HEK293T (cell line): ENCODE results near the gene AIF1L.

Experiments
- ARNT ChIP-seq: fragments of 450-650 bp; IDR thresholded peaks from 2 replicates; pipeline ENCODE4 v1.6.1; 2017; ENCODE audit warnings: mild to moderate bottlenecking
- BHLHE40 ChIP-seq: fragments of 450-650 bp; IDR thresholded peaks from 2 replicates; pipeline ENCODE4 v1.6.1; 2016; ENCODE audit warnings: mild to moderate bottlenecking, moderate library complexity, borderline replicate concordance
- CTBP1 ChIP-seq: fragments of 450-650 bp; IDR thresholded peaks from 2 replicates; pipeline ENCODE4 v1.6.1; 2016; ENCODE audit warnings: borderline replicate concordance
- FOXA1 ChIP-seq: fragments of 450-650 bp; IDR thresholded peaks from 2 replicates; pipeline ENCODE4 v1.6.1; 2016; ENCODE audit warnings: mild to moderate bottlenecking
- FOXK2 ChIP-seq: fragments of 450-650 bp; IDR thresholded peaks from 2 replicates; pipeline ENCODE4 v1.6.1; 2016; ENCODE audit warnings: mild to moderate bottlenecking
- FOXM1 ChIP-seq: fragments of 450-650 bp; IDR thresholded peaks from 2 replicates; pipeline ENCODE4 v1.6.1; 2017; ENCODE audit warnings: mild to moderate bottlenecking, borderline replicate concordance
- LEF1 ChIP-seq: fragments of 450-650 bp; IDR thresholded peaks from 2 replicates; pipeline ENCODE4 v1.6.1; 2017; ENCODE audit warnings: mild to moderate bottlenecking, borderline replicate concordance
- NFRKB ChIP-seq: fragments of 450-650 bp; IDR thresholded peaks from 2 replicates; pipeline ENCODE4 v1.6.1; 2016; ENCODE audit warnings: mild to moderate bottlenecking, moderate library complexity
- SP1 ChIP-seq: fragments of 450-650 bp; IDR thresholded peaks from 2 replicates; pipeline ENCODE4 v1.6.1; 2017
- SUZ12 ChIP-seq: fragments of 450-650 bp; IDR thresholded peaks from 2 replicates; pipeline ENCODE4 v1.6.1; 2016; ENCODE audit warnings: mild to moderate bottlenecking
- TARDBP ChIP-seq: fragments of 450-650 bp; IDR thresholded peaks from 2 replicates; pipeline ENCODE4 v1.6.1; 2016
- ZNF384 ChIP-seq: fragments of 450-650 bp; IDR thresholded peaks from 2 replicates; pipeline ENCODE4 v1.6.1; 2016

DNA sequence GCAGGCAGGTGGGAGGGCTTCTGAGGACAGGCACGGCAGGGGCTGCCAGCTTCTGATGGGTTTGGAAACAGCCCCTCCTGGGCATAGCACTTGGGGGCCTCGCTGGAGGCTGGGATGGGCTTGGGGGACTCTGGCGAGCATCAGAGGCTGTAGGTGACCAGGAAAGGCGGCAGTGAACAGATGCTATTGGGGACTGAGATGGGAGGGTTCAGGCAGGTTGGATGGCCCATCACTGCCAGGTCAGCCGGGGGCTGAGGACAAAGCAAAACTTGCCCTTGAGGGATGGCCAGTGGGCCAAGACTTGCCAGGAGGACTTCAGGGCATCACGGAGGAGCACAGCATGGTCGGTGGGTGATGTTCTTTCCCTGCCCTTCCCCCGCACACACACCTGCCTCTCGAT, 6.7 kb downstream of the AIF1L start:
- TF ChIP-seq TARDBP (no peak), ZNF384 (no peak), FOXK2 (no peak), SP1 (no peak), FOXM1 (no peak), NFRKB (no peak), FOXA1 (no peak), LEF1 (no peak), BHLHE40 (no peak), CTBP1 (no peak), ARNT (no peak), SUZ12 (no peak)
